BE2C (cell line): ENCODE data around the gene NECAB3.

Source experiments
- DNase-seq: peaks from one replicate; pipeline ENCODE4 v3.0.0-alpha.2; 2020
- H3K27me3 ChIP-seq: fragments of 250-450 bp; sonication (Bioruptor Pico); 2 replicates; pipeline ENCODE4 v1.5.1; 2020; ENCODE audit warnings: mild to moderate bottlenecking
- H3K36me3 ChIP-seq: fragments of 250-450 bp; sonication (Bioruptor Pico); 2 replicates; pipeline ENCODE4 v1.5.1; 2020; ENCODE audit warnings: mild to moderate bottlenecking
- H3K4me1 ChIP-seq: fragments of 250-450 bp; sonication (Bioruptor Pico); 2 replicates; pipeline ENCODE4 v1.5.1; 2020
- H3K4me3 ChIP-seq: 2 replicates; pipeline ENCODE4 v1.5.1; 2011; ENCODE audit warnings: low read depth, low read length
- H3K9me3 ChIP-seq: fragments of 250-450 bp; sonication (Bioruptor Pico); 2 replicates; pipeline ENCODE4 v1.5.1; 2020
- TF ChIP-seq, protein P1 (sequence below): IDR thresholded peaks from 2 replicates; pipeline ENCODE4 v1.5.1; 2012; ENCODE audit warnings: mild to moderate bottlenecking, low read depth, low read length

NECAB3 gene

DNA sequence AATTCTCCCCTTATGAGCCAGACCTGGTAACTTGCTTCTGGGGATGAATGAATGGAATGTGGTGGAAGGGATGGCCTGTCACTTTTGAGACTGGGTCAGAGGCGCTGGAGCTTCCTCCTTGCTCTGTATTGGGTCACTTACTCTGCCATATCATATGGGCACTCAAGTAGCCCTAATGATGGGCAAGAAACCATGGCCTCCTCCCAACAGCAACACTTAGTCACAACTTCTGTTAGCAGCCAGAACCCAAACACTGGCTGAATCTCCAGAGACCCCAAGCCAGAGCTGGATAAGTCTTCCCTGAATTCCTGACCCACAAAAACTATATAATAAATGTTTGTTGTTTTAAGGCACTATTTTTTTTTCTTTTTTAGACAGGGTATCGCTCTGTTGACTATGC, 6.5 kb upstream of the NECAB3 start:
- TF ChIP-seq, protein P1, sequence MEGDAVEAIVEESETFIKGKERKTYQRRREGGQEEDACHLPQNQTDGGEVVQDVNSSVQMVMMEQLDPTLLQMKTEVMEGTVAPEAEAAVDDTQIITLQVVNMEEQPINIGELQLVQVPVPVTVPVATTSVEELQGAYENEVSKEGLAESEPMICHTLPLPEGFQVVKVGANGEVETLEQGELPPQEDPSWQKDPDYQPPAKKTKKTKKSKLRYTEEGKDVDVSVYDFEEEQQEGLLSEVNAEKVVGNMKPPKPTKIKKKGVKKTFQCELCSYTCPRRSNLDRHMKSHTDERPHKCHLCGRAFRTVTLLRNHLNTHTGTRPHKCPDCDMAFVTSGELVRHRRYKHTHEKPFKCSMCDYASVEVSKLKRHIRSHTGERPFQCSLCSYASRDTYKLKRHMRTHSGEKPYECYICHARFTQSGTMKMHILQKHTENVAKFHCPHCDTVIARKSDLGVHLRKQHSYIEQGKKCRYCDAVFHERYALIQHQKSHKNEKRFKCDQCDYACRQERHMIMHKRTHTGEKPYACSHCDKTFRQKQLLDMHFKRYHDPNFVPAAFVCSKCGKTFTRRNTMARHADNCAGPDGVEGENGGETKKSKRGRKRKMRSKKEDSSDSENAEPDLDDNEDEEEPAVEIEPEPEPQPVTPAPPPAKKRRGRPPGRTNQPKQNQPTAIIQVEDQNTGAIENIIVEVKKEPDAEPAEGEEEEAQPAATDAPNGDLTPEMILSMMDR: no peak
- DNase-seq: no peak
- Histone ChIP-seq H3K9me3 (no peaks in the 10 kb centered on the region), H3K4me1 (peaks cover 27% of the 10 kb centered on the region), H3K36me3 (peaks cover 74% of the 10 kb centered on the region), H3K4me3 (no peak overlapping the region), H3K27me3 (no peaks in the 10 kb centered on the region)

DNA sequence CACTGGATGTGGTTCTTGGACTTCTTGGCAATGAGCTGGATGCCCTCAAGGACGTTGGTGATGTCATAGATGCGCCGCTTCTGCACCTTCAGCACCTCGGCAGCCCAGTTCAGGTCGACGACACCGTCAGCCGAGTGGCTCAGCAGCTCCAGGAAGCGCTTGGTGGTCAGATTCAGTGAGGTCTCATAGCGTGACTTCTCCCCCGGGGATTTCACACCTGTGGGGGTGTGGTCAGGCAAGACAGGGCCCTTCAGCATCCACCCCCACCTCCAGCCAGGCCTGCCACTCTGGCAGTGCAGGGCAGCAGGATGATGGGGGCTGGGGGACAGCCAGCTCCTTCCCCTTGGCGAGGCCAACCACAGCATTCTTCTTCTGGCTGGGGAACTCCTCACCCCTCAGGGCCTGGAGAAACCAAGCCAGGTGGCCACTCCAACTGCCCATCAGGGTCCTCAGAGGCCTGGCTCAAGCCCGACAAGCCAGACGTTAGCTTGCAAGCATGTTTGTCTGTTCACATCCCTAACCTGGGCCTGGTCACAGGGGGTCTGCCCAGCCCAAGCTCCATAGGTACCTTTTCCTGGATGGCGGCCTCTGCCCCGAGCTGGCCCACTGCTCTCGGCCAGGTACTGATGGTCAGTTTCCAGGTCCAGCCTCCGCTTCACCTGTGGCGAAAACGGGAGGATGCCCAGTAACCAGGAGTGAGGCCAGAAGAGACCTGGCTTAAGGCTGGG, 5.7 kb upstream of the NECAB3 start:
- no peak for DNase-seq
- H3K9me3 ChIP-seq: no peaks in the 10 kb centered on the region
- peaks cover 74% of the 10 kb centered on the region for H3K36me3 ChIP-seq
- H3K4me3 ChIP-seq: no peak overlapping the region
- H3K4me1 ChIP-seq: peaks cover 32% of the 10 kb centered on the region
- no peaks in the 10 kb centered on the region for H3K27me3 ChIP-seq
- TF ChIP-seq, protein P1: no peak

DNA sequence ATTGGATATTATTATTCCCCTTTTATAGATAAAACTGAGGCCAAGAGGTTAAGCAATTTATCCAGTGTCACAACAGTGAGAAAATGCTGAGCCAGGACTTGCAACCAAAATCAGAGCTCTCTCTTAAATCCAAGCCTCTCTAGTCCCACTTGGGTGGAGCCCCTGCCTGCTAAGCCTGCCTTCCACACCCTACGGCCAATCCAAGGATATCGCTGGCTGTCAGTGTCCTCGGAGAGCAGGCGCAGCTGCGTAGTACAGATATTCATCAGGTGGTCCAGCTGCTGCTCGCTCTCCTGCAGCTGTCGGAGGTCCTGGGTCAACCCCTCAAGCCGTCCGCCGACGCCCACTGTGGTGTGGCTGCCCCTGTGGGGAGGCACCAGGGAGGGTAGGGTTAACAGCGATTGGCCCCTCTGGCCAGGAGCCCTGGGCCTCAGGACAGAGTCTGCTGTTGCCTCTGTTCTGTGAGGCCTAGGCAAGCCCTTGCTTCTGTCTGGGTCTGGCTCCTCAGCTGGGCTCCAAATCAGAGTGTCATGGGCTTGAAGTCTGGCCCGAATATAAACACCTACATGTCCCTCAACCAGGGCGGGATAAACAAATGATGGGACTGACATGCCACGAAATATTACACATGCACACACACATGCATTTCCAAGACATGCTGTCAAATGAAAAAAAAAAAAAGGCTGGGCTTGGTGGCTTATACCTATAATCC, 3.9 kb upstream of the NECAB3 start:
- peaks cover 65% of the 10 kb centered on the region for H3K36me3 ChIP-seq
- H3K4me1 ChIP-seq: peaks cover 27% of the 10 kb centered on the region
- H3K9me3 ChIP-seq: no peaks in the 10 kb centered on the region
- H3K4me3 ChIP-seq: no peak overlapping the region
- TF ChIP-seq, protein P1: no peak
- H3K27me3 ChIP-seq: no peaks in the 10 kb centered on the region
- DNase-seq: peak; percentile 71

DNA sequence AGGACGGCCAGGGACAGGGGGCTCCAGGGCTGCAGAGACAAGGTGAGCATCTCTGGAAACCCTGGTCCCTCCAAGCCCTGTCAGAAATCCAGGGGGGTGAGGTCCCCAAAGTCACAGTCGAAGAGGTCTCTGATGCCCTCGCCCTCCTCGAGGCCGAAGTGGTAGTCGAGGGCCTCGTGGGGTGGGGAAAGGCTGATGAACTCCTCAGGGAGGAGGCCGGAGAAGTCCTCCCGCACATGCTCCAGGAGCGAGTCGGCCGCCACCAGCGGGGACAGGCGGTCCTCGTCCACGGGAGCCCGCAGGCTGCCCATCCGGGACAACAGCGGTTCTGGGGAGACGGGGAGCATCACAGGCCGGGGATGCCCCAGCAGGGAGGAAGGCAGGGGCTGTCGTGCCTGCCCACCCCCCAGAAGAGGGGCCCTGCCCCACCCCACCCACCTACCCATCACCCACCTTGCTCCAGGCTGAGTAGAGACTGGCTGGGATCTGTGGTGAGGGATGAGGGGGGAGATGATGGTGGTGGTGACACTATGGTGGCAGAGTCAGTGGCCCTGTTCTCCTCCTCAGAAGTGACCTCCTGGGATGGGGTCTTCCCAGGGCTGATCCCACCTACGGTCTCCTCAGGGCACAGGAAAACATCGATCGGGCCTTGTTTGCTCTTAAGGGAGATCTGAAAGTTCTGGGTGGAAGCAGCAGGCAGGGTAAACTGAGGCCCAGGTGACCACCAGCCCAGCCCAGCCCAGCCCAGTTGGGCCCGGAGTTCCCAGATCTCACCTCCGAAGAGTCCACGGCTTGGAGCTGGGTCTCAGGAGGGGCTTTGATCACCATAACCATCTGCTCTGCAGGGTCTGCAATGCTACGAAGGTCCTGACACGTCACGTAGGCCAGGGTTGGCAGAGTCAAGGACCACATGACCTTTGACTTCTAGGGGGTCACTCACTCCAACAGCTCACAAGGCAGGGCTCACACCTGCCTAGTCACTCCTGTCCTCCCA, 2.7 kb upstream of the NECAB3 start:
- TF ChIP-seq, protein P1: no peak
- no peaks in the 10 kb centered on the region for H3K9me3 ChIP-seq
- no peaks in the 10 kb centered on the region for H3K27me3 ChIP-seq
- H3K4me3 ChIP-seq: no peak overlapping the region
- no peak for DNase-seq
- H3K36me3 ChIP-seq: peaks cover 58% of the 10 kb centered on the region
- H3K4me1 ChIP-seq: peaks cover 27% of the 10 kb centered on the region

DNA sequence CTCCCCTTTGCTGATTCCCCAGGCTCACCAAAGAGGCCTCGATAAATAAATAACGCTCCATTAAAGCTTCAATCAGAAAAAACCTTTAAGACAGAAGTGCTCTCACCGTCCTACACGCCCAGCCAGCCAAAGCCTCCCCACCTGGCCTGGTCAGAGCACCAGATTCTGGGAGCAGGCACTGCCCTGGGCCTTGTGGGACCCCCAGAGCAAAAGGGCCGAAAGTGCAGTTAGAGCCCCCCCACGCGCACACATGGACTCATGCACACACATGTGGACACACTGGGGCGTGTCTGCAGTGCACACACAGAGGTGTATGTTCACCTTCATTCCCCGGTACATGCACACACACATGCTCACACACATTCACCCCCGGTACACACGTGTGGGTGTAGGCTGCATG, 1.9 kb upstream of the NECAB3 start:
- Histone ChIP-seq H3K27me3 (no peaks in the 10 kb centered on the region), H3K36me3 (peaks cover 61% of the 10 kb centered on the region), H3K4me3 (no peak overlapping the region), H3K9me3 (no peaks in the 10 kb centered on the region), H3K4me1 (peaks cover 27% of the 10 kb centered on the region)
- TF ChIP-seq, protein P1: no peak
- DNase-seq: no peak
